GM19351 (cell line): ENCODE results near the gene GGCX.
"Not testable (repeated sequence)": the region's sequence is repeated elsewhere in the genome, so short reads cannot be mapped to it uniquely, and the experiment has no call there.

Experiments used
- ATAC-seq: cut with Tn5 transposase; IDR thresholded peaks from one replicate; pipeline ENCODE4 v1.9.1; 2021; ENCODE audit warnings: mild to moderate bottlenecking, moderate library complexity; ENCODE audit not compliant: unreplicated experiment

The GGCX gene

GRCh38 chr2:85594715-85595300, 33.5 kb upstream of the GGCX start:
- ATAC-seq, result no peak

GRCh38 chr2:85593023-85593422, 31.7 kb upstream of the GGCX start:
- no peak for ATAC-seq

GRCh38 chr2:85592299-85592698, 31.0 kb upstream of the GGCX start:
- not testable (repeated sequence) for ATAC-seq

GRCh38 chr2:85591563-85591962, 30.3 kb upstream of the GGCX start:
- no peak for ATAC-seq

GRCh38 chr2:85590950-85591349, 29.7 kb upstream of the GGCX start:
- ATAC-seq, result no peak

- no peak for ATAC-seq
Measured at GRCh38 chr2:85589982-85590791, 28.9 kb upstream of the GGCX start.

GRCh38 chr2:85589181-85589580, 27.9 kb upstream of the GGCX start:
- no peak for ATAC-seq

GRCh38 chr2:85588645-85589044, 27.4 kb upstream of the GGCX start:
- no peak for ATAC-seq

GRCh38 chr2:85588236-85588635, 26.9 kb upstream of the GGCX start:
- no peak for ATAC-seq

- ATAC-seq, result no peak
Measured at GRCh38 chr2:85585781-85586105, 24.4 kb upstream of the GGCX start.

- peak; percentile 39 for ATAC-seq
Measured at GRCh38 chr2:85584857-85585780, 23.8 kb upstream of the GGCX start.

- peak; percentile 73 for ATAC-seq
Measured at GRCh38 chr2:85584354-85584856, 23.1 kb upstream of the GGCX start, which contains the start of gene VAMP5. Gene VAMP5, plus strand, starts transcription at chr2:85584431. Its CDS starts 60 bp downstream, at chr2:85584491.

- ATAC-seq, result peak; percentile 19
Measured at GRCh38 chr2:85583667-85584353, 22.5 kb upstream of the GGCX start.

- no peak for ATAC-seq
Measured at GRCh38 chr2:85582492-85582891, 21.2 kb upstream of the GGCX start.

GRCh38 chr2:85580206-85580605, 18.9 kb upstream of the GGCX start:
- no peak for ATAC-seq

GRCh38 chr2:85579266-85579935, 18.1 kb upstream of the GGCX start:
- ATAC-seq, result no peak

- peak; percentile 45 for ATAC-seq
Measured at GRCh38 chr2:85578243-85579180, 17.2 kb upstream of the GGCX start.

- ATAC-seq, result peak; percentile 74
Measured at GRCh38 chr2:85577386-85578242, 16.3 kb upstream of the GGCX start, which contains the start of gene VAMP8. Gene VAMP8, plus strand, starts transcription at chr2:85577586. Its CDS starts 61 bp downstream, at chr2:85577647.
